Activated T-helper 17 cell treated with anti-CD3 and anti-CD28 coated beads, Interleukin-2, amount 50 U/mL, for 72 hours (primary cell): ENCODE data around the gene SORBS2. TPM values are rescaled to one million over a fixed set of nuclear protein-coding genes. Genes with fewer than 3 reads are reported as not detected.

ENCODE experiments used
- ATAC-seq: fragments of 150-1000 bp; cut with Tn5 transposase; replicated peaks from 2 replicates; pipeline ENCODE4 v1.10.0; 2021; ENCODE audit warnings: mild to moderate bottlenecking, moderate library complexity
- H3K27ac Mint-ChIP-seq: one replicate; pipeline ENCODE4 v1.8.0; 2022; ENCODE audit warnings: mixed read lengths
- H3K27me3 Mint-ChIP-seq: one replicate; pipeline ENCODE4 v1.8.0; 2022; ENCODE audit warnings: mixed read lengths
- H3K36me3 Mint-ChIP-seq: one replicate; pipeline ENCODE4 v1.8.0; 2022; ENCODE audit warnings: low read depth, mild to moderate bottlenecking, mixed read lengths
- H3K4me1 Mint-ChIP-seq: one replicate; pipeline ENCODE4 v1.8.0; 2022; ENCODE audit warnings: mixed read lengths
- H3K4me3 Mint-ChIP-seq: one replicate; pipeline ENCODE4 v1.8.0; 2022; ENCODE audit warnings: mild to moderate bottlenecking, mixed read lengths
- H3K9me3 Mint-ChIP-seq: one replicate; pipeline ENCODE4 v1.8.0; 2022; ENCODE audit warnings: mixed read lengths
- total RNA-seq, 2 donors: library from RNA; stranded (reverse); gene quantifications; one replicate each; pipeline ENCODE4 v1.2.3, GENCODE V29; 2022

The SORBS2 gene
- total RNA-seq, 2 donors from 2014 or later = not detected

DNA sequence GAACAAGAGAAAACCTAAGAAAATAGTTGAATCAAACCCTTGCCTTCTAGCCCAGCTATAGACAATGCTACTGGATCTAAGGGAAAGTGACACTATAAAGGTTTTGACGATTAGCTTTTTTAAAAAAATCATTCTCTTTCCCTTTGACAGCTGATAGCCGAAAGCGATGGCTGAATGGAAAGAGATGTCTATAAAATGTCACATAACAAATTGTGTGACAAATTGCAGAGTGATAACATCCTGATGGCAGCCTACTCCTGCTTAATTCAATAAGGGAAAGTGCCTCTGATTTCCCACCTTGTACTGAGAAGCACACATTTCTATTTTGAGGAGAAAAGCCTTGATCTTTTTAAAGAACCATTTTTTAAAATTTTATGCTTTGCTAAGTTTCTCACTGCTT, 114.5 kb downstream of the SORBS2 start:
- Mint-ChIP-seq H3K27me3 (peaks cover 12% of the 10 kb centered on the region), H3K36me3 (no peaks in the 10 kb centered on the region), H3K4me1 (no peaks in the 10 kb centered on the region), H3K9me3 (no peaks in the 10 kb centered on the region), H3K27ac (no peak overlapping the region), H3K4me3 (no peak overlapping the region)
- ATAC-seq = no peak

DNA sequence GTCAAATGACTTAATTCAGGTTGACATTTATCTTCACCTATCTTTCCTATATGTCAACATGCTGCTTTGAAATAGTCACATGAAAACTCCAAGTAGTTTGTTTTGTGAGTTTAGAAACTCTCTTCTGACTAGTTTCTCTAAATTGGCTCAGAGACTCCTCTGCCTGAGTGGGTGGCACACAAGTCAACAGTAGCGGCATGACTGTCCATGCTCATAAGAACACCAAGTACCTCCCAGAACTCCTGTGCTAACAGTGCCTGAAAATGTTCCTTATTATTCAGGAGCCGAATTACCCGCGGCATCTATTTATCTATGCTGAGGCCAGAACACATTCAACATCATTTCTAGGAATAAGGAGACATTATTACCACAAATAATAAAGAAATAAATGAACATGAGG, 116.3 kb downstream of the SORBS2 start:
- Mint-ChIP-seq H3K4me3 (no peak overlapping the region), H3K27me3 (peaks cover 10% of the 10 kb centered on the region), H3K9me3 (no peaks in the 10 kb centered on the region), H3K27ac (no peak overlapping the region), H3K4me1 (no peaks in the 10 kb centered on the region), H3K36me3 (no peaks in the 10 kb centered on the region)
- ATAC-seq = no peak

DNA sequence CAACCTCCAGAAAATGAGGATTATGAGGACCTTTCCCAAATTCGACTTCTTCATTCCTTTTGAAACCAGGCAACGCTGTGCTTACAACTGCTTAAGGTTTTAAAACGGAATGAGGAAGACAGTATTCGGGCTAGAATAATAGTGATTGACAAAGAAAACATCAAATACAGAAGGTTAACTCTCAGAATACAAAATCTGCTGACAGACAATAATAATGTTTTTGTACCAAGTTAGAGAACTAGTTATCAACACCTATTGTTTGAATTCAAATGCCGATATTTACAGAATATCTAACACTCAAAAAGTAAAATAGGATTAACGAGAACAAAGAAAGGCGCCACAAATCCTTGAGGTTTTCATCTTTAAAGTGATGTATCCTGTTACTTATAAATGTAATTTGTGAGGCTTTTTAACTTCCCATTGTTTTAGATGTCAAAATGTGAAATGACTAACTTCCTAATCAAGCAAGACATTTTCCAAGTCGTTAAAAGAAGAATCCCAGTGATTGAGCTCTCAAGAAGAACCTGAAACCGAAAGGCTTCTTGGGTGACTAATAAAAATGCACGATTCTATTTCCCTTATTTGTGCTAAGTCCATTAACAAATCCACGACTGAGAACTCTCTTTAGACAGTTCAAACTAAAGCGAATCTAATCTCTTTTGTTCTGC, 118.3 kb downstream of the SORBS2 start:
- Mint-ChIP-seq H3K27me3 (peaks cover 17% of the 10 kb centered on the region), H3K27ac (no peak overlapping the region), H3K4me1 (no peaks in the 10 kb centered on the region), H3K4me3 (no peak overlapping the region), H3K9me3 (no peaks in the 10 kb centered on the region), H3K36me3 (no peaks in the 10 kb centered on the region)
- no peak for ATAC-seq

DNA sequence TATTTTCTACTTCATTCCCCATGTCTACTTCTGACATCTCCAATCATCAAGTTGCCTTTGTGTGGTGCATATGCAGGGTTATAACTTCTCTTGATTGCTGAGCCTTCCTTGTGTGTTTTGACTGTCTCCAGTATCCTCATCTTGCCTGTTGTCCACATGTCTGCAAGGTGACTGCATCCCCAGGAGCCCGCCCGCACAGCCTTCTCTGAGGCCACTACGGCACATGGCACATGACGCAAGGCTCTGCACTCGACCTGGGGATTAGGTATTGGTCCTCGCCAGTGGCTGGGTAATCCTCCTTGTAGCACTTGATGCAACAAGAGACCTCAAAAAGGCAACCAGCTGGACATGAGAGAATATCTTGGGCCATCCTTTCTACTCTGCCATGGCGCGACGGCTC, 122.6 kb downstream of the SORBS2 start:
- Mint-ChIP-seq H3K27me3 (peaks cover 16% of the 10 kb centered on the region), H3K4me3 (no peak overlapping the region), H3K4me1 (no peaks in the 10 kb centered on the region), H3K36me3 (no peaks in the 10 kb centered on the region), H3K27ac (no peak overlapping the region), H3K9me3 (no peaks in the 10 kb centered on the region)
- ATAC-seq = no peak

DNA sequence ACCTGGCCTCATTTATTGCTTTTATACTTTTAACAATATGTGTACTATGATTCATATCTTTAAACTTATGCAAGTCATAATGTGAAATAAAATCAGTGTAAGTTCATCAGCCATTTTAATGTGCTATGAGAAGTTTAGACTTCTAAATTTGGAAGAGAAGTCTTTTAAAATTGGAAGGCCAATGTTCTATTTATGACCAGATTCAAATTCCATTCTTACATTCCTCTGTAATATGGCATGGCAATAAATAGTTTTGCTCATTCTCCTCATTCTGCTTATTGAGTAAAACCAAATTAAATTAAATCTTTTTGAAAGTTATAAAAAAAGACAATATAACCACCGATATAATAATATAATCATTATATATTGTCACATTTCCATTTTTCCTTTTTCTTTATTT, 126.2 kb downstream of the SORBS2 start:
- Mint-ChIP-seq H3K36me3 (no peaks in the 10 kb centered on the region), H3K27ac (no peak overlapping the region), H3K9me3 (no peaks in the 10 kb centered on the region), H3K4me3 (no peak overlapping the region), H3K4me1 (no peaks in the 10 kb centered on the region), H3K27me3 (peaks cover 12% of the 10 kb centered on the region)
- ATAC-seq = no peak

DNA sequence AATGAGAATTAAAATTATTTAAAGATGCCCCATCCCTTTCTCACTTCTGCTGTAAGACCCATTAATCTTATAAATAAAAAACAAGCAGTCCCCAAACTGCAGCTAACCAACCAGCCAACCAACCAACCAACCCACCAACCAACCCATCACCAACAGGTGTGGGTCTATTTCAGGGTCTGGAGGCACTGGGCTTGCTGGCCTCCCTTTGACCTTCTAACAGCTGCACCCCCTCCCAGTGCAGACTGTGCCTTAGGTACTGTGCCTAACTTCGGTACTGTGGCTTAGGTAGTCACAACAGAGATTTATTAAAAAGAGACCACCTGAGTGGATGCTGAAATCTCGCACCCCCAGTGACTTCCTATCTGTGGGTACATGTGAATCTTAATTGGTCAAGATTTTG, 128.1 kb downstream of the SORBS2 start:
- no peaks in the 10 kb centered on the region for H3K4me1 Mint-ChIP-seq
- H3K27me3 Mint-ChIP-seq = peaks cover 10% of the 10 kb centered on the region
- ATAC-seq = no peak
- H3K27ac Mint-ChIP-seq = no peak overlapping the region
- H3K36me3 Mint-ChIP-seq = no peaks in the 10 kb centered on the region
- no peaks in the 10 kb centered on the region for H3K9me3 Mint-ChIP-seq
- no peak overlapping the region for H3K4me3 Mint-ChIP-seq

DNA sequence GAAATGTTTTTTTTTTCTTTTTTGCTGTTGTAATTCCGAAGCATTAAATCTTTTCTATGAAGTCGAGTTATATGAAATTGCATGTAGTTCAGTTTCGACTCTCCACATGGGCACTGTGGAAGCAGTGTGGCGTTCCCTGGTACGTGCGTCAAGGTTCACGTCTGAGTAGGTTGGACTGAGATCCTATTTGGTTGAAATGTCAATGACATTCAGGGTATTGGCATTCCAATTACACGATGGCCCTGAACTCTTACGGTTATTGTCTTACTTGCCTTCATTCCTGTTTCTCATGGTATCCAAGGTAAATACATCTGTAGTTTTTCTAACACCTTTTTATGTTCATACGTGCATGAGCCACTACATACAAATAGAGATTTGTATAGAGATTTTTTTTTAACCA, 128.8 kb downstream of the SORBS2 start:
- H3K4me1 Mint-ChIP-seq = no peaks in the 10 kb centered on the region
- peaks cover 10% of the 10 kb centered on the region for H3K27me3 Mint-ChIP-seq
- no peaks in the 10 kb centered on the region for H3K36me3 Mint-ChIP-seq
- H3K4me3 Mint-ChIP-seq = no peak overlapping the region
- no peak overlapping the region for H3K27ac Mint-ChIP-seq
- ATAC-seq = no peak
- no peaks in the 10 kb centered on the region for H3K9me3 Mint-ChIP-seq

DNA sequence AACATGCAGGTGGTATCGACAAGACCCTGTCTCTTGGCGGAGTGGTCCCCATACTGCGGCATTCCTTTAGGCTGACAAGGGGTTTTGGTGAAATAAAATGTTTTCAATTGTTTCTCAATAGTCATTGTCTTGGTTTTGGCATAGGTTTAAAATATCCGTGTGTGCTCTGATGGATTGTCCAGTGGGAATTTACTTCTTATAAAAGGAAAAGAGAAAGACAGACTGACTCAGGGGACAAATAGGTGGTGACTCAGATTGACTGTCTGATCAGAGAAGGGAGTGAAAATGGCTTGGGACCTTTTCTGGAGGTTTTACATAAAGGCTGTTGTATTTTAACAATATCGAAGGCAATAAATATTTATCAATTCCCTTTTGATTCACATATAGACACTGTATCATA, 129.8 kb downstream of the SORBS2 start:
- Mint-ChIP-seq H3K27me3 (peaks cover 10% of the 10 kb centered on the region), H3K4me1 (no peaks in the 10 kb centered on the region), H3K9me3 (no peaks in the 10 kb centered on the region), H3K36me3 (no peaks in the 10 kb centered on the region), H3K27ac (no peak overlapping the region), H3K4me3 (no peak overlapping the region)
- no peak for ATAC-seq

DNA sequence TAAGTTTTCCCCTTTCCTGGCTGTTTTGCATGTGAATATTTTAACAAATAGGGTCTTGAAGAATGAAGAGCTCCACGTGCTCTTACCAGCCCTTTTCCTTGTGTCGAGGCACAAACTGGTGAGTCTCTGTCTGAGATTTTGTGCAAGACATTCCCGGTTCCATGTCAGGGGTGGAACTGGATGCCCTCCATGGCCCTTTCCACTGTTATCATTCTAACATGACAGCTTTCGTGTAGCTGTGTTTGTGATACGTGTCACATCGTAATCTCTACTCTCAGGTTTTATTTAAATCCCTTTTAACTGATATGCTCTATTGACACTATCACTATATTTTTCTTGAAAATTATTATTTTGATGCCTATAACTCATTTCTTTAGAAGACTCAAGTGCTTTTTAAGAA, 130.4 kb downstream of the SORBS2 start:
- no peaks in the 10 kb centered on the region for H3K9me3 Mint-ChIP-seq
- H3K36me3 Mint-ChIP-seq = no peaks in the 10 kb centered on the region
- no peak overlapping the region for H3K27ac Mint-ChIP-seq
- ATAC-seq = no peak
- peaks cover 10% of the 10 kb centered on the region for H3K27me3 Mint-ChIP-seq
- H3K4me1 Mint-ChIP-seq = no peaks in the 10 kb centered on the region
- H3K4me3 Mint-ChIP-seq = no peak overlapping the region

DNA sequence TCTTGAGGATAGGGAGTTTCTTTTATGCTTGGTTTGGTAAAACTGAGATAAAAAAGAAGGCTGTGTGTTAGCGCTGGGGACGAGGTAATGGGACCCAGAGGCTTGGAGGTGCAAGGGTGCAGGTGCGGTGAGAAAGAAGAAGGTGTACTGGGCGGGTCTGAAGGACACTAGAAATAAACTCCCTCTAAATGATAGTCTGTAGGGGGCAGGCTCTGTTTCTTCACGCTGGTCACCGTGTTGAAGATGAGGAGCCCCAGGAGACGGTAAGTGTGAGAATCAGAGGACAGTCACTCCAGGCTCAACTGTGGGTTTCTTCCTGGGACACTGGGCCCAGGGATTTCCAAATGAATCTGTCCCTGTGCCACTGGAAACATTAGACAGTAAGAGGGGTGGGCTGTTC, 131.4 kb downstream of the SORBS2 start:
- no peaks in the 10 kb centered on the region for H3K4me1 Mint-ChIP-seq
- no peak for ATAC-seq
- no peak overlapping the region for H3K4me3 Mint-ChIP-seq
- H3K36me3 Mint-ChIP-seq = no peaks in the 10 kb centered on the region
- peaks cover 10% of the 10 kb centered on the region for H3K27me3 Mint-ChIP-seq
- H3K27ac Mint-ChIP-seq = no peak overlapping the region
- H3K9me3 Mint-ChIP-seq = no peaks in the 10 kb centered on the region

DNA sequence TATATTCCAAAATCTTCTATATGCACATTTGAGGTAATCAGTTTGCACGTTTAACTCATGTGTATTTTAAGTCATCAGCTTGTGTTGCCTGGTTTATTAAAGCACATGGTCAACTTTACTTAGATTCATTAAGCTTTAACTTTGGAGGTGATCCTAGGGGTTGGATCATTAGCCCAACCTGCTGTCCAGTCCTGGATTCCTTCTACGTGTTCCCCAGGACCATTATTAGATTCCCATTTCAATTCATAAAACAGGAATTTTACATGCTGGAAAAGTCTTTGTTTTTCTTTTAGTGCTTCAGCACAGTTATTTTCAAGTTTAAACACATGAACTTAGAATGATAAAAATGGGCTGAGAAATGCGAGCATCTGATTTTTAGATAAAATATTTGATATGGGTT, 132.5 kb downstream of the SORBS2 start:
- Mint-ChIP-seq H3K27me3 (peaks cover 12% of the 10 kb centered on the region), H3K27ac (no peak overlapping the region), H3K36me3 (no peaks in the 10 kb centered on the region), H3K9me3 (no peaks in the 10 kb centered on the region), H3K4me3 (no peak overlapping the region), H3K4me1 (no peaks in the 10 kb centered on the region)
- no peak for ATAC-seq

DNA sequence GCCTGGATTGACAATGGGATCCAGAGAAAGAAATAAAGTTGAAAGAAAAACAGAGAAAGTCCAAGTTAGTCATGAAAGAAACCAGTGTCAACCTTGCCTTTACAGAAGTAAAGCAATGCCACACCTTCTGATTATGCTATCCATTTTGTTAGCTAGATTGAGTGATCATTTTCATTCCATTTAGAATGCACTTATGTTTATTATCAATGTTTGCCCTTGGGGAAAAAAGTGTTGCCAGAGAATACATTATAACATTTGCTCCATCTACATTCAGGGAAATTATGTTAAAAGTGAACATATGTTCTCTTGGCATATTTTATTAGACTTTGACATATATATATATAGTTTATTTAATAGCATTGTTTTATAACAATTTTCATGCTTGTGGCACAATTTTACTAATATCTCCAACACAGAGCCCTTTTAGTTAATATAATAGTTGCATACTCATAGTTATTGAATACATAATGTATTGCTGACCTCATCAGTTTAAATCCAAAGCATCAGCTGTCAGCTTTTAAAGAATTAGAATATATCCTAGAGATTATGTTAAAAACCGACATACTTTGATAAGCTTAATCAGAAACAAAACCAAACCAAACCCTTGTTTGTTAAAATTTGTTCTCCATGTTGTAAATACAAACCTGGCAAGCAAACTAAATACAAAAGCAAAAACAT, 134.2 kb downstream of the SORBS2 start:
- no peak overlapping the region for H3K27ac Mint-ChIP-seq
- no peak for ATAC-seq
- H3K4me1 Mint-ChIP-seq = no peaks in the 10 kb centered on the region
- no peaks in the 10 kb centered on the region for H3K36me3 Mint-ChIP-seq
- H3K4me3 Mint-ChIP-seq = no peak overlapping the region
- H3K27me3 Mint-ChIP-seq = peaks cover 17% of the 10 kb centered on the region
- no peaks in the 10 kb centered on the region for H3K9me3 Mint-ChIP-seq

DNA sequence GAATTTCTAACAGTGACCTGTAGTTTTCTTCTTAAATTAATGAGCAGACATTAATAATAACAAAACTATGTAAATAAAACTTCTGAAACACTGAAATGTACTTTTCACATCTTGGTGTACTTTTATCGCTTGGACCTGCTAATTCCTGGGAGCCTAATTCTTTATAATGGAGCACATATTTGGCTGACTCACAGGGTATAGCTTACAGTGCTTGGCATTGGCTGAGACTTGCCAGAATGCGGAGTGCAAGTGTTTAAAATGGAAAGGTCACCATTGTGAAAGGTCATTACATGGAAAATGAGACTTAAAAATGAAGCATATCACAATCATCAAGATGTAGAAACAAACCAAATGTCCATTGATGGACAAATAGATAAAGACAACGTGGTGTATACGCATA, 139.4 kb downstream of the SORBS2 start:
- no peak for ATAC-seq
- Mint-ChIP-seq H3K4me1 (no peaks in the 10 kb centered on the region), H3K36me3 (no peaks in the 10 kb centered on the region), H3K27me3 (peaks cover 21% of the 10 kb centered on the region), H3K4me3 (no peak overlapping the region), H3K9me3 (no peaks in the 10 kb centered on the region), H3K27ac (no peak overlapping the region)

DNA sequence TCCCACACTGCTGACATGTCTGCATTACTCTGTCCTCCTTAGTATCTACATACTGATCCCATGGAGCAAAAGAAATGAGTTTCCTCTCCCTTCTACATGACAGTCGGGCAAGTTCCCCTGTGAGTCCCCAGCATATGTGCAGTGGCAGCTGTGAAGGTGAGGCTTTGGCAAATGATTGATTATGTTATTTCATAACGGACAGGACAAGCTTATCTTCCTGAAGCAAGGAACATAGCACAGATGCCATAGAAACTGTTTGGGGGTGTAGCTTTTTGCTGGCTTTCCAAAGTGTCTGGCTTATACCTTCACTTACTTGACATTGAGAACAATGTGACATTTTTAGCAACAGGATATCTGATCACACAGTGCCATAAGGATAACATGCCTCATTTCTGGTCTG, 139.8 kb downstream of the SORBS2 start:
- H3K36me3 Mint-ChIP-seq = no peaks in the 10 kb centered on the region
- H3K9me3 Mint-ChIP-seq = no peaks in the 10 kb centered on the region
- no peaks in the 10 kb centered on the region for H3K4me1 Mint-ChIP-seq
- ATAC-seq = no peak
- peaks cover 21% of the 10 kb centered on the region for H3K27me3 Mint-ChIP-seq
- H3K4me3 Mint-ChIP-seq = no peak overlapping the region
- no peak overlapping the region for H3K27ac Mint-ChIP-seq

DNA sequence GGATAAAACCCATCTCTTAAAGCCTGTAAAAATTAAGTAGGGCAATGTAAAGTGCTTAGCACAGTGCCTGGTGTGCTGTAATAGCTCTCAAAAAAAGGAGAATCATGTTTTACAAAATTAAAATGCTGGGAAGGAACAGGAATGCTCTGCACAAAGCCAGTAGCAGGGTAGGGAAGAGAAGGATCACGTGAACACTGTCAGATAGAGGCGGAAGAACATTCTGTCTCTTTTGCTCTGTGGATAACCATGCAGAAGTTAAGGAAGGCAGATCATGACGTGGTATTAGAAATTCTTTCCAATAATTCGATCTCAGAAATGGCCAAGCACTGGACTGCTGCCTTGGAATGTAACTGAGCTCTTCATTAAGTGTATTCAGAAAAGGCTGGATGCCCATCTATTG, 140.5 kb downstream of the SORBS2 start:
- H3K27me3 Mint-ChIP-seq = peaks cover 21% of the 10 kb centered on the region
- no peaks in the 10 kb centered on the region for H3K36me3 Mint-ChIP-seq
- H3K4me3 Mint-ChIP-seq = no peak overlapping the region
- H3K27ac Mint-ChIP-seq = no peak overlapping the region
- H3K9me3 Mint-ChIP-seq = no peaks in the 10 kb centered on the region
- H3K4me1 Mint-ChIP-seq = no peaks in the 10 kb centered on the region
- no peak for ATAC-seq
